Suppressor macrophage (primary cell): Measurements from ENCODE around the gene CUX1.

Source experiments
- DNase-seq, 4 experiments: peaks; one replicate each; pipeline ENCODE4 v3.0.0-alpha.2; 2020 to 2022

CUX1 gene

GRCh38 chr7:101939136-101939695, 121.8 kb downstream of the CUX1 start:
- no peak for DNase-seq

GRCh38 chr7:101940151-101940550, 122.7 kb downstream of the CUX1 start:
- DNase-seq: no peak

GRCh38 chr7:101940830-101941229, 123.4 kb downstream of the CUX1 start:
- DNase-seq: no peak

- no peak for DNase-seq
These were observed 124.3 kb downstream of the CUX1 start for GRCh38 chr7:101941481-101942383.

GRCh38 chr7:101942603-101943210, 125.3 kb downstream of the CUX1 start:
- DNase-seq: no peak

GRCh38 chr7:101943306-101943705, 125.9 kb downstream of the CUX1 start:
- DNase-seq: no peak

- peak in 3 of 4 experiments; percentile 13 to 22 (median 17) for DNase-seq
These were observed 126.6 kb downstream of the CUX1 start for GRCh38 chr7:101943889-101944600.

- no peak for DNase-seq
These were observed 127.2 kb downstream of the CUX1 start for GRCh38 chr7:101944611-101945010.

- no peak for DNase-seq
These were observed 127.8 kb downstream of the CUX1 start for GRCh38 chr7:101945034-101945758.

- no peak for DNase-seq
These were observed 130.5 kb downstream of the CUX1 start for GRCh38 chr7:101947899-101948298.

GRCh38 chr7:101948650-101949049, 131.2 kb downstream of the CUX1 start:
- no peak for DNase-seq

GRCh38 chr7:101950450-101951119, 133.2 kb downstream of the CUX1 start:
- DNase-seq: peak in 2 of 4 experiments; percentile 25 to 35

- no peak for DNase-seq
These were observed 134.3 kb downstream of the CUX1 start for GRCh38 chr7:101951757-101952156.

GRCh38 chr7:101952355-101953247, 135.2 kb downstream of the CUX1 start:
- peak; percentile 74 to 89 (median 79) for DNase-seq

- DNase-seq: peak; percentile 67 to 87 (median 70)
These were observed 135.9 kb downstream of the CUX1 start for GRCh38 chr7:101953248-101953819.

- peak in 1 of 4 experiments; percentile 17 for DNase-seq
These were observed 137.1 kb downstream of the CUX1 start for GRCh38 chr7:101954499-101954898.

GRCh38 chr7:101956130-101956529, 138.7 kb downstream of the CUX1 start:
- no peak for DNase-seq

GRCh38 chr7:101957744-101958525, 140.5 kb downstream of the CUX1 start:
- DNase-seq: no peak

- DNase-seq: no peak
These were observed 141.9 kb downstream of the CUX1 start for GRCh38 chr7:101959342-101959741.
